ENCODE measurements around the gene EXOSC5.

- TF ChIP-seq CTCF (IDR thresholded peaks at IDR 0.05) (no peak), POLR2A (IDR thresholded peaks at IDR 0.05) (no peak)
These were observed 15.8 kb upstream of the EXOSC5 start for GRCh38 chr19:41412953-41413352.

Measured in body of pancreas (tissue), 4 donors.